Type B pancreatic cell (in vitro differentiated cells): ENCODE measurements around the gene ADD2. TPM values are rescaled to one million over a fixed set of nuclear protein-coding genes. Genes with fewer than 3 reads are reported as not detected.
"Not testable (repeated sequence)": the region's sequence is repeated elsewhere in the genome, so short reads cannot be mapped to it uniquely, and the experiment has no call there.

Experiments used
- DNase-seq: peaks from one replicate; pipeline ENCODE4 v3.0.0; 2021; ENCODE audit warnings: mixed read lengths; ENCODE audit not compliant: unreplicated experiment; ENCODE audit errors: extremely low spot score
- H3K27ac Mint-ChIP-seq: 2 replicates; pipeline ENCODE4 v1.8.0; 2021; ENCODE audit warnings: mild to moderate bottlenecking, mixed read lengths
- H3K27me3 Mint-ChIP-seq: 2 replicates; pipeline ENCODE4 v1.8.0; 2021; ENCODE audit warnings: mixed read lengths
- H3K36me3 Mint-ChIP-seq: 2 replicates; pipeline ENCODE4 v1.8.0; 2021; ENCODE audit warnings: mixed read lengths
- H3K4me1 Mint-ChIP-seq: one replicate; pipeline ENCODE4 v1.8.0; 2021; ENCODE audit warnings: mixed read lengths; ENCODE audit not compliant: unreplicated experiment
- H3K4me3 Mint-ChIP-seq: 2 replicates; pipeline ENCODE4 v1.8.0; 2021; ENCODE audit warnings: mild to moderate bottlenecking, mixed read lengths
- H3K9me3 Mint-ChIP-seq: 2 replicates; pipeline ENCODE4 v1.8.0; 2021; ENCODE audit warnings: mixed read lengths
- CTCF ChIP-seq: fragments of 200-600 bp; sonication (generic); conservative IDR thresholded peaks from 2 replicates; pipeline ENCODE4 v1.5.0; 2021; ENCODE audit warnings: antibody characterized with exemption, mild to moderate bottlenecking
- total RNA-seq: library from RNA; stranded (reverse); gene quantifications from 2 replicates; pipeline ENCODE4 v1.2.1, GENCODE V29; 2021; ENCODE audit warnings: low replicate concordance

ADD2 gene
- total RNA-seq, 1 donor from 2014 or later = 5.0 TPM

- TF ChIP-seq CTCF = no peak
- no peaks in the 10 kb centered on the region for H3K9me3 Mint-ChIP-seq
- peaks cover 11% of the 10 kb centered on the region for H3K4me1 Mint-ChIP-seq
- H3K4me3 Mint-ChIP-seq = no peak overlapping the region
- peaks cover 4% of the 10 kb centered on the region for H3K36me3 Mint-ChIP-seq
- no peak overlapping the region for H3K27ac Mint-ChIP-seq
- no peak for DNase-seq
- H3K27me3 Mint-ChIP-seq = peaks cover 24% of the 10 kb centered on the region
Observed at GRCh38 chr2:70743068-70743467, 24.9 kb downstream of the ADD2 start.

- H3K36me3 Mint-ChIP-seq, H3K27ac Mint-ChIP-seq, H3K9me3 Mint-ChIP-seq, DNase-seq, H3K4me1 Mint-ChIP-seq, H3K4me3 Mint-ChIP-seq: not testable (repeated sequence)
- peaks cover 32% of the 10 kb centered on the region for H3K27me3 Mint-ChIP-seq
Observed at GRCh38 chr2:70739492-70739891, 28.5 kb downstream of the ADD2 start.

- no peak overlapping the region for H3K4me3 Mint-ChIP-seq
- no peak overlapping the region for H3K27ac Mint-ChIP-seq
- peaks cover 39% of the 10 kb centered on the region for H3K27me3 Mint-ChIP-seq
- DNase-seq = no peak
- peaks cover 4% of the 10 kb centered on the region for H3K9me3 Mint-ChIP-seq
- TF ChIP-seq CTCF = no peak
- no peaks in the 10 kb centered on the region for H3K36me3 Mint-ChIP-seq
- peaks cover 5% of the 10 kb centered on the region for H3K4me1 Mint-ChIP-seq
Observed at GRCh38 chr2:70738159-70738558, 29.8 kb downstream of the ADD2 start.

- Mint-ChIP-seq H3K27me3 (peaks cover 56% of the 10 kb centered on the region), H3K27ac (no peak overlapping the region), H3K9me3 (peaks cover 4% of the 10 kb centered on the region), H3K4me3 (no peak overlapping the region), H3K4me1 (peaks cover 7% of the 10 kb centered on the region), H3K36me3 (no peaks in the 10 kb centered on the region)
- DNase-seq = no peak
- TF ChIP-seq CTCF = no peak
Observed at GRCh38 chr2:70735071-70735470, 32.9 kb downstream of the ADD2 start.

GRCh38 chr2:70733646-70734180 lies 34.3 kb downstream of the ADD2 start:
- TF ChIP-seq CTCF = no peak
- H3K27ac Mint-ChIP-seq = no peak overlapping the region
- peaks cover 4% of the 10 kb centered on the region for H3K9me3 Mint-ChIP-seq
- no peaks in the 10 kb centered on the region for H3K36me3 Mint-ChIP-seq
- H3K4me1 Mint-ChIP-seq = peaks cover 7% of the 10 kb centered on the region
- no peak overlapping the region for H3K4me3 Mint-ChIP-seq
- DNase-seq = no peak
- peaks cover 54% of the 10 kb centered on the region for H3K27me3 Mint-ChIP-seq

GRCh38 chr2:70732766-70733645 lies 35.0 kb downstream of the ADD2 start:
- no peak for TF ChIP-seq CTCF
- Mint-ChIP-seq H3K36me3 (no peaks in the 10 kb centered on the region), H3K4me3 (no peak overlapping the region), H3K27ac (no peak overlapping the region), H3K4me1 (peaks cover 7% of the 10 kb centered on the region), H3K27me3 (peaks cover 51% of the 10 kb centered on the region), H3K9me3 (peaks cover 4% of the 10 kb centered on the region)
- no peak for DNase-seq
